Activated T-helper 1 cell treated with anti-CD3 and anti-CD28 coated beads, Interleukin-12 subunit alpha, Interleukin-12 subunit beta, Interleukin-2, Interleukin-4 antibody, amounts not matched to agents 30 ng/mL and 10 ng/mL and 1 ng/mL, durations not matched to agents 14 hours and 24 hours and 36 hours (primary cell): ENCODE results near the gene PRPSAP2. TPM values are rescaled to one million over a fixed set of nuclear protein-coding genes. Genes with fewer than 3 reads are reported as not detected.
"Not testable (repeated sequence)": the region's sequence is repeated elsewhere in the genome, so short reads cannot be mapped to it uniquely, and the experiment has no call there.

ENCODE experiments used
- DNase-seq: peaks from one replicate; pipeline ENCODE4 v3.0.0; 2021; ENCODE audit warnings: low spot score
- H3K27ac Mint-ChIP-seq: one replicate; pipeline ENCODE4 v1.8.0; 2021; ENCODE audit warnings: mild to moderate bottlenecking, mixed read lengths
- H3K27me3 Mint-ChIP-seq: one replicate; pipeline ENCODE4 v1.8.0; 2022; ENCODE audit warnings: mild to moderate bottlenecking, moderate library complexity, mixed read lengths; ENCODE audit not compliant: insufficient read depth
- H3K36me3 Mint-ChIP-seq: one replicate; pipeline ENCODE4 v1.8.0; 2021; ENCODE audit warnings: low read depth, mixed read lengths
- H3K4me1 Mint-ChIP-seq: one replicate; pipeline ENCODE4 v1.8.0; 2021; ENCODE audit warnings: low read depth, mixed read lengths
- H3K4me3 Mint-ChIP-seq: one replicate; pipeline ENCODE4 v1.8.0; 2021; ENCODE audit warnings: mild to moderate bottlenecking, moderate library complexity, mixed read lengths
- H3K9me3 Mint-ChIP-seq: one replicate; pipeline ENCODE4 v1.8.0; 2021; ENCODE audit warnings: mixed read lengths
- intact Hi-C: fragments of 100-400 bp; cut with micrococcal nuclease; formaldehyde crosslinking; loops from one replicate; pipeline ENCODE4 v1.15.1; 2024
- total RNA-seq: library from RNA; stranded (reverse); gene quantifications from 2 replicates; pipeline ENCODE4 v1.2.3, GENCODE V29; 2022

PRPSAP2 gene
- total RNA-seq = 74.3 and 78.2 TPM in 2 replicates

DNA sequence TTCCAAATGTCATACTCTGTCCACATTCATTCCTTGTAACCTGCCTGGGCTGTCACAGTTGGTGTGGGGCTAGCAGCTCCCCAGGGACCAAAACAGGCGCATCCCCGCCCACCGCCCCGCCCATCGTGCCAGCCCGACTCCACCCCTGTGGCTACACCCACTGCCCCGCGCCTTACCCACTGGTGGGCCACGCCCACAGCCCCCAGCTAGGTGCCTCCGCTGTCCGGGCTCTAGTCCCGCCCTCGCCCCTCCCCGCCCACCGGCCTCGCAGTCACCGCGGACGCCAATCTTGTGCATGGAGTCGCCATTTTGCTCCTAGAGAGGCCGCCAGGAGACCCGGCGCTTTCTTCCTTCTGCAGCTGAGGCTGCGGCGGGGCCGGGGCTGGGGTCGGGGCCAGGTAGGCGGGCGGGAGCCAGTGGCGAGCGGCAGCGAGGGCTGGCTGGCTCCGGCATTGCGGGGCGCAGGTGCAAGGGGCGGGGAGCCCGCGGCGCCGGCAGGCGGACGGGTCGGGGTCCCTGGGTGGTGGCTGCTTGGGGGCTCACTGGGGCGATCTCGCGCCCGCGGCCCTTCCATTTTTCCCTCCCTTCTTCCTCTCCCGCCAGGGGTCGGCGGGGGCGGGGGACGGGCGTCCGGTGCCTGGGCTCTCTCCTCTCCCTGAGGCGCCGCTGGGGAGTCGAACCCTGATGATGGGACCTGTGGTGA lies at the start of gene PRPSAP2:
TSS of gene PRPSAP2 (plus strand) at position 268 of the 703 bp plus-strand sequence. CDS start 7,703 bp downstream, outside the sequence.
- Mint-ChIP-seq H3K27ac (peak within 1 kb of the TSS; percentile 74), H3K4me1 (peaks cover 50% of the 10 kb centered on the region), H3K4me3 (peak within 1 kb of the TSS; percentile 85), H3K27me3 (peaks cover 3% of the 10 kb centered on the region), H3K36me3 (peaks cover 9% of the 10 kb centered on the region), H3K9me3 (no peaks in the 10 kb centered on the region)
- intact Hi-C loops = loop anchor here (1.0 to 5.0 kb wide), 2 partner anchors 77 to 519 kb away; partner anchors contain the start of genes MAPK7 and TVP23B
- DNase-seq = peak; percentile 88

- H3K9me3 Mint-ChIP-seq, H3K27me3 Mint-ChIP-seq, H3K36me3 Mint-ChIP-seq, H3K27ac Mint-ChIP-seq, DNase-seq, intact Hi-C loops, H3K4me3 Mint-ChIP-seq: not testable (repeated sequence)
- peaks cover 10% of the 10 kb centered on the region for H3K4me1 Mint-ChIP-seq
Observed at GRCh38 chr17:18815924-18816323, 42.0 kb upstream of the PRPSAP2 start.

DNA sequence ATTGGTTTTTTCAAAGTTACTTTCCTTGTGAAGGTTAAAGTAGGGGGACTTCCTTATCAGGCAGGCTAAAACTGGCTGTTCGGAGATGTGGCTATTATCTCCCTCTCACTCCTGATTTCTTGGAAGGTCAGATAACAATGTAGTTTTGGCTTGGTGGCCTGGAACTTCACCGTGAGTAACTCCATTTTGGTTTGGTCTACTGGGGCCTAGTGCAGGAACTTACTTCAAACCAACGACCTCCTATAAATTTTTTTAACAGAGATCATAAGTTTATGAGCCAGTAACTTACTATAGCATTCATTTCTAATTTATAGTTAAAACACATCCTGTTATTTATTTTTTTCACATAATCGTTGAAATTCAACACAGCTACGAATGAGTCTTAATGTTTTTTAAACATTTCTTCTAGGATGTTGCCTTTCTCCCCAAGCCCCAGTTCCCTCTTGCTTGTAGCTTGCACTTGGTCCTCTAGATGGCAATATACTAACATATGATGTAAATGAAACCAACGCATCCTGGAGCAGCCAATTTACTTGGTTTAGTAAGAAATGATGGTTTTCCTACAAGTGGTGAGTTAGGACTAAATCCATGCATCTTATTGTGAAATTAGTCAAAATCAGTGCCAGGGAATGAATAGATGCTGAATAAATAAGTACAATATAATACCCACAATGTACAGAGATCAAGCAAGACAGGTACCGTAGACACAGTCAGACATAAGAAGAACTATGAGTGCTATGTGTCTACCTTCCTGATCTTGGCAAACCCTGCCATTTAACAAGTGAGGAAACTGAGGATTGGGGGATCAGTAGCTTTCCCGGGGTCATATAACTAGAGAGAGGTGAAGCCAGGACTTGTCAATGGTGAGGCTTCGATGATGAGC lies 41.2 kb upstream of the PRPSAP2 start:
- H3K36me3 Mint-ChIP-seq, intact Hi-C loops, H3K9me3 Mint-ChIP-seq, H3K4me3 Mint-ChIP-seq, H3K27ac Mint-ChIP-seq, H3K27me3 Mint-ChIP-seq: not testable (repeated sequence)
- DNase-seq = peak; percentile 35
- peaks cover 10% of the 10 kb centered on the region for H3K4me1 Mint-ChIP-seq

GRCh38 chr17:18821430-18821829 lies 36.5 kb upstream of the PRPSAP2 start:
- intact Hi-C loops, DNase-seq, H3K4me3 Mint-ChIP-seq, H3K27me3 Mint-ChIP-seq, H3K27ac Mint-ChIP-seq, H3K9me3 Mint-ChIP-seq, H3K36me3 Mint-ChIP-seq: not testable (repeated sequence)
- H3K4me1 Mint-ChIP-seq = peaks cover 10% of the 10 kb centered on the region

- H3K27ac Mint-ChIP-seq, intact Hi-C loops, H3K4me3 Mint-ChIP-seq, DNase-seq, H3K27me3 Mint-ChIP-seq, H3K36me3 Mint-ChIP-seq, H3K9me3 Mint-ChIP-seq, H3K4me1 Mint-ChIP-seq: not testable (repeated sequence)
Observed at GRCh38 chr17:18827613-18828012, 30.3 kb upstream of the PRPSAP2 start.

DNA sequence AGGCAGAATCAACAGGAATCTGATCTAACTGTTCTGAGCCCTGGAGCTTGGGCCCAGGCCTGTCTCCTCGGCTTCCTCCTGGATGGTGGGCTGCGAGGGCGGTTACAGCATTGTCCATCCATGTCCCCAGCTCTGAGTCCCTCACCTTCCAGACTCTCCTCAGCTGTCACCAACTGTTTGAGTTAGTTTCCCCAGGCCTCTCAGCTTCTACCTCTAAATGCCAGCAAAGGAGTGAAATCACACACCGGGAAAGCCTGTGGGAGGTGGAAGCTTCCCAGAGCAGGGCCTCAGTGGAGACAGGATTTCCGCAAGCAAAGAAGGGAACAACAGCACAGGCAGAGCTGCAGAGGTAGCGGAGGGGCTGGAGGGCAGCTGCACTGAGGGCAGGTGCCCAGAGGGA lies 9.4 kb upstream of the PRPSAP2 start:
- H3K4me3 Mint-ChIP-seq = no peak overlapping the region
- DNase-seq = no peak
- intact Hi-C loops = no loop called here
- H3K4me1 Mint-ChIP-seq = peaks cover 6% of the 10 kb centered on the region
- H3K27ac Mint-ChIP-seq = no peak overlapping the region
- H3K9me3 Mint-ChIP-seq = no peaks in the 10 kb centered on the region
- H3K36me3 Mint-ChIP-seq = peaks cover 3% of the 10 kb centered on the region
- peaks cover 5% of the 10 kb centered on the region for H3K27me3 Mint-ChIP-seq

DNA sequence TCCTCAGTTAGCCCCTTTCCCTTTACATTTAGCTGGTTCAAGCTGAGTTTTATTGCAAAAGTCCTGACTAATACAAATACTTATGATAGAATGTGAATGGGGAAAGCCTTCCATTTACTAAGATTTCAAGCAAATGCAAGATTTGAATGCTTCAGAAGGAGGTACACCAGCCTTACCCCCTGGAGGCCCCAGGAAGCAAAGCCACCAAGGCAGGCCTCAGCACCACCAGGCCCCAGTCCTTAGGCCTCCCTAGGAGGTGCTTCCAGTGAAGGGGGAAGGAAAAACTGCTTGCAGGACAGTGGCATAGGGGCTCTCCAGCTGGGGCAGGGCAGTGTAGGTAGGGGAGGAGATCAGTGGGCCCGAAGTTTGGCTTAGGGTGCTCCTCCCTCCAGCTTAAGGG lies 7.3 kb upstream of the PRPSAP2 start:
- intact Hi-C loops = no loop called here

GRCh38 chr17:18851201-18851600 lies 6.7 kb upstream of the PRPSAP2 start:
- Mint-ChIP-seq H3K4me1 (peaks cover 19% of the 10 kb centered on the region), H3K36me3 (peaks cover 3% of the 10 kb centered on the region), H3K9me3 (no peaks in the 10 kb centered on the region), H3K27me3 (peaks cover 5% of the 10 kb centered on the region), H3K4me3 (no peak overlapping the region), H3K27ac (no peak overlapping the region)
- no peak for DNase-seq
- intact Hi-C loops = no loop called here

More for the DNA sequence above, 7.3 kb upstream of the PRPSAP2 start:
- H3K4me3 Mint-ChIP-seq = no peak overlapping the region
- H3K36me3 Mint-ChIP-seq = peaks cover 3% of the 10 kb centered on the region
- DNase-seq = no peak
- H3K4me1 Mint-ChIP-seq = peaks cover 17% of the 10 kb centered on the region
- H3K27ac Mint-ChIP-seq = no peak overlapping the region
- H3K9me3 Mint-ChIP-seq = no peaks in the 10 kb centered on the region
- peaks cover 5% of the 10 kb centered on the region for H3K27me3 Mint-ChIP-seq

- H3K4me1 Mint-ChIP-seq = peaks cover 38% of the 10 kb centered on the region
- H3K4me3 Mint-ChIP-seq = peak overlapping the region; percentile 87
- no peak for DNase-seq
- peaks cover 3% of the 10 kb centered on the region for H3K27me3 Mint-ChIP-seq
- H3K36me3 Mint-ChIP-seq = peaks cover 5% of the 10 kb centered on the region
- peak overlapping the region; percentile 50 for H3K27ac Mint-ChIP-seq
- no peaks in the 10 kb centered on the region for H3K9me3 Mint-ChIP-seq
- intact Hi-C loops = loop anchor here (5.0 kb wide), 1 partner anchor 522 kb away; the partner anchor contains the start of gene MAPK7
Observed at GRCh38 chr17:18854956-18855355, 3.0 kb upstream of the PRPSAP2 start.

DNA sequence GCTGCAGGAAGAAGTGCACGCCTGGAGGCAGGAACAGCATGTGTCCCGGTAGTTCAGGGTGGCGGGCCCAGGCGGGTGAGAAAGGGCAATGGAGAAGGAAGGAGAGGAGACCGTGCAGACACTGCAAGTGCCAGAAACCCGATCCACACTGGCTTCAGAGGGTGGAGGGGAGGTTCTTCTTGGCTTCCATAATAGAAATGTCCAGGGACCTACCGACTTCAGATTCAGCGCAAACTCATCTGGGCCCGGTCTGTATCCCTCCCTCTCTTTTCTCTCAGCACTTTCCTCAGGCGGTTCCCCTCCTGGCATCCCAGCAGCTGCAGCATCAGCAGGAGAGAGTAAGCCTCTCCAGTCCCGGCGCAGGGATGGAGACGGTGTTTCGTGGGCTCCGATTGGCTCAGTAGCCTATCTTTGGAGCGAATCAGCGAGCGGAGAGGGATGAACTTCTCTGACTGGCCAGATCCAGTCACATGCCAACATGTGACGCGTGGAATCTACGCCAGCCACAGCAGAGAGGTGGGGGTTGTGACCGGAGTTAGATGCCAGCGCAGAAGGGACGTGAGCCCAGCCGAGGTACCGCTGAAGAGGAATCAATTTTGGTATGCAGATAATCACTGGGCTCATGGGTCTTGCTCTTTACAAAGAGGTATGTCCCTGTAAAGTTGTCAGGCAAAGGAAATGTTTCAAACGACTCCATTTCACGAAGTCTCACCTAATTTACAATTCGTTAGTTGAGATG lies 1.9 kb upstream of the PRPSAP2 start:
- Mint-ChIP-seq H3K27ac (peak overlapping the region; percentile 80), H3K36me3 (peaks cover 5% of the 10 kb centered on the region), H3K4me1 (peaks cover 43% of the 10 kb centered on the region), H3K27me3 (peaks cover 3% of the 10 kb centered on the region), H3K4me3 (peak overlapping the region; percentile 87), H3K9me3 (no peaks in the 10 kb centered on the region)
- peak; percentile 86 for DNase-seq
- intact Hi-C loops = loop anchor here (1.0 to 5.0 kb wide), 2 partner anchors 45 to 521 kb away; partner anchors contain the start of gene MAPK7

- Mint-ChIP-seq H3K27ac (peak overlapping the region; percentile 80), H3K4me1 (peaks cover 46% of the 10 kb centered on the region), H3K27me3 (peaks cover 3% of the 10 kb centered on the region), H3K36me3 (peaks cover 7% of the 10 kb centered on the region), H3K9me3 (no peaks in the 10 kb centered on the region), H3K4me3 (peak overlapping the region; percentile 87)
- DNase-seq = no peak
- intact Hi-C loops = loop anchor here (1.0 to 5.0 kb wide), 2 partner anchors 45 to 521 kb away; partner anchors contain the start of gene MAPK7
Observed at GRCh38 chr17:18856570-18856915, 1.4 kb upstream of the PRPSAP2 start.

GRCh38 chr17:18858567-18859245 lies 775 bp downstream of the PRPSAP2 start:
- no peak for DNase-seq
- peak overlapping the region; percentile 85 for H3K4me3 Mint-ChIP-seq
- H3K4me1 Mint-ChIP-seq = peaks cover 50% of the 10 kb centered on the region
- peak overlapping the region; percentile 74 for H3K27ac Mint-ChIP-seq
- H3K9me3 Mint-ChIP-seq = no peaks in the 10 kb centered on the region
- H3K36me3 Mint-ChIP-seq = peaks cover 10% of the 10 kb centered on the region
- intact Hi-C loops = loop anchor here (1.0 to 5.0 kb wide), 2 partner anchors 77 to 519 kb away; partner anchors contain the start of genes MAPK7 and TVP23B
- H3K27me3 Mint-ChIP-seq = peaks cover 3% of the 10 kb centered on the region
